Measurements from ENCODE around the gene ZC3H18. TPM values are rescaled to one million over a fixed set of nuclear protein-coding genes. Genes with fewer than 3 reads are reported as not detected.

The ZC3H18 gene
- total RNA-seq, 5 donors from 2014 or later (not counting 1 experiment from before 2014, with no cell fraction given) = 87.0 to 111 (median 91.5) TPM

DNA sequence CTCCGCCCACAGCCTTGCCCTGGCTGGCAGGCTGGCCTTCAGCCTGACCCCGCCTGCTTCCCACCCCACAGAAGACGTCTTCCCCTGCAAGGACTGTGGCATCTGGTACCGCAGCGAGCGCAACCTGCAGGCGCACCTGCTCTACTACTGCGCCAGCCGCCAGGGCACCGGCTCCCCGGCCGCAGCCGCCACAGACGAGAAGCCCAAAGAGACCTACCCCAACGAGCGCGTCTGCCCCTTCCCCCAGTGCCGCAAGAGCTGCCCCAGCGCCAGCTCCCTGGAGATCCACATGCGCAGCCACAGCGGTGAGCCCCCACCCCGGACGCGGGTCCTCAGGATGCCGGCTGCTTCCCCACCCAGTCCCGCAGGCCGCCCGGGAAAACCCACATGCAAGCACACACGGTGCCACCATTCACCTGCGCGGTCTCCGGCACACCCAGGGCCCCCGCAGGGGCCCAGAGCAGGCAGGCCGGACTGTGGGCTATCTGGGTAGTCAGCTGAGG, 38.2 kb upstream of the ZC3H18 start:
- CTCF ChIA-PET = no interaction called here
- Histone ChIP-seq H3K4me1 (ENCODE audit: control insufficient read depth in 1 of 2, extremely low read depth in 1 of 2, insufficient read depth in 2 of 2, low read length in 2 of 2) (peaks cover 0 to 20% of the 10 kb centered on the region in 2 experiments), H3K36me3 (ENCODE audit: control insufficient read depth in 2 of 2, extremely low read depth in 1 of 2, insufficient read depth in 1 of 2, low read length in 1 of 2) (peaks cover 2 to 3% of the 10 kb centered on the region in 2 donors), H3K27ac (ENCODE audit: low read length) (no peak overlapping the region), H3K27me3 (replicated peaks in 1 of 2; ENCODE audit: control insufficient read depth in 2 of 2, extremely low read depth in 1 of 2, insufficient read depth in 2 of 2, low read length in 1 of 2) (no peaks in the 10 kb centered on the region), H3K4me3 (ENCODE audit: control insufficient read depth in 1 of 2, extremely low read depth in 1 of 2, low read length in 1 of 2) (no peak overlapping the region), H3K9me3 (no peaks in the 10 kb centered on the region)
- POLR2A ChIA-PET = no interaction called here
- ATAC-seq (replicated peaks in 1 of 4) = no peak
- WGBS (ENCODE audit: insufficient coverage) = 96% methylated on average over 25 of the region's 34 CpGs
- peaks cover 6 to 17% (median 10%) of the 10 kb centered on the region in 3 donors for H3K4me1 Mint-ChIP-seq
- H3K27me3 Mint-ChIP-seq = no peaks in the 10 kb centered on the region
- no peak overlapping the region for H3K27ac Mint-ChIP-seq
- H3K36me3 Mint-ChIP-seq = peaks cover 5% of the 10 kb centered on the region
- DNase-seq = no peak
- H3K4me3 Mint-ChIP-seq = peak overlapping the region in 1 of 3 donors; percentile 36
- no peaks in the 10 kb centered on the region for H3K9me3 Mint-ChIP-seq

DNA sequence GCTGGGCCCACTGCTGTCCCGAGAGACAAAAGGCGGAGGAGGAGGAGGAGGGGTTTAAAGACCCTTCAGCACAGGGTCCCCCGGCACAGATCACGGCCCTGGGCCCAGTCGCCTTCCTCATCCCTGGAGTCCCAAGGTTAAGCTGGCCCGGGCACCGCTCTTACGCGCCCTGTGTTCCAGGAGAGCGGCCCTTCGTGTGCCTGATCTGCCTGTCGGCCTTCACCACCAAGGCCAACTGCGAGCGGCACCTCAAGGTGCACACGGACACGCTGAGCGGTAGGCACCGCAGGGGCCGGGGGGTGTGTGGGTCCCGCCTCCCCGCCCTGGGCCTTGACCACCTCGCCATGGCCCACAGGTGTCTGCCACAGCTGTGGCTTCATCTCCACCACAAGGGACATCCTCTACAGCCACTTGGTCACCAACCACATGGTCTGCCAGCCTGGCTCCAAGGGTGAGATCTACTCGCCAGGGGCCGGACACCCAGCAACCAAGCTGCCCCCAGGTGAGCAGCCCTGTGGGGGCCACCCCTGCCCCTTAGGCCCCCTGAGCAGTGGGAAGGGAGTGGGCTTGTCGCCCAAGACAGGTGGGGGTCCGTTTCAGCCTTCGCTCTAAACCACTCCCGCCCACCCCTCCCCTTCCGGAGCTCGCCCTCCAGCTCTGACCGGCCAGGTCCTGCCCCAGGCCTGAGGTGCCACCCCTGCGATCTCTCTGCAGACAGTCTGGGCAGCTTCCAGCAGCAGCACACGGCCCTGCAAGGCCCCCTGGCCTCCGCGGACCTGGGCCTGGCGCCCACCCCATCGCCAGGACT, 37.6 kb upstream of the ZC3H18 start:
- H3K27ac Mint-ChIP-seq = no peak overlapping the region
- ChIA-PET POLR2A (no interaction called here), CTCF (interaction anchor here in 1 of 2 donors (0.6 kb wide), 1 partner anchor 37 kb away, joined by 4 read pairs; the partner anchor contains the start of gene ZC3H18)
- 89% methylated on average over 31 of the region's 37 CpGs for WGBS (ENCODE audit: insufficient coverage)
- no peak overlapping the region for H3K4me3 Mint-ChIP-seq
- DNase-seq (no peak), ATAC-seq (replicated peaks in 1 of 4) (no peak)
- Histone ChIP-seq H3K4me1 (ENCODE audit: control insufficient read depth in 1 of 2, extremely low read depth in 1 of 2, insufficient read depth in 2 of 2, low read length in 2 of 2) (peaks cover 0 to 15% of the 10 kb centered on the region in 2 experiments), H3K4me3 (ENCODE audit: control insufficient read depth in 1 of 2, extremely low read depth in 1 of 2, low read length in 1 of 2) (no peak overlapping the region), H3K36me3 (ENCODE audit: control insufficient read depth in 2 of 2, extremely low read depth in 1 of 2, insufficient read depth in 1 of 2, low read length in 1 of 2) (peaks cover 2 to 6% of the 10 kb centered on the region in 2 donors), H3K27me3 (replicated peaks in 1 of 2; ENCODE audit: control insufficient read depth in 2 of 2, extremely low read depth in 1 of 2, insufficient read depth in 2 of 2, low read length in 1 of 2) (no peaks in the 10 kb centered on the region), H3K9me3 (no peaks in the 10 kb centered on the region), H3K27ac (ENCODE audit: low read length) (no peak overlapping the region)
- H3K36me3 Mint-ChIP-seq = peaks cover 5% of the 10 kb centered on the region
- peaks cover 6 to 17% (median 10%) of the 10 kb centered on the region in 3 donors for H3K4me1 Mint-ChIP-seq
- no peaks in the 10 kb centered on the region for H3K9me3 Mint-ChIP-seq
- no peaks in the 10 kb centered on the region for H3K27me3 Mint-ChIP-seq

DNA sequence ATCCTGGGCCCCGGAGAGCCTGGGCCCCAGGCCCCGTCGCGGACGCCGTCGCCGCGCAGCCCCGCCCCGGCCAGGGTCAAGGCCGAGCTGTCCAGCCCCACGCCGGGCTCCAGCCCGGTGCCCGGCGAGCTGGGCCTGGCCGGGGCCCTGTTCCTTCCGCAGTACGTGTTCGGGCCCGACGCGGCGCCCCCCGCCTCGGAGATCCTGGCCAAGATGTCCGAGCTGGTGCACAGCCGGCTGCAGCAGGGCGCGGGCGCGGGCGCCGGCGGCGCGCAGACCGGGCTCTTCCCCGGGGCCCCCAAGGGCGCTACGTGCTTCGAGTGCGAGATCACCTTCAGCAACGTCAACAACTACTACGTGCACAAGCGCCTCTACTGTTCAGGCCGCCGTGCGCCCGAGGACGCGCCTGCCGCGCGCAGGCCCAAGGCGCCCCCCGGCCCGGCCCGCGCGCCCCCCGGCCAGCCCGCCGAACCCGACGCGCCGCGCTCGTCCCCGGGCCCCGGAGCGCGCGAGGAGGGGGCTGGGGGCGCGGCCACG, 36.8 kb upstream of the ZC3H18 start:
- H3K4me1 Mint-ChIP-seq = peaks cover 6 to 17% (median 10%) of the 10 kb centered on the region in 3 donors
- peaks cover 5% of the 10 kb centered on the region for H3K36me3 Mint-ChIP-seq
- H3K9me3 Mint-ChIP-seq = no peaks in the 10 kb centered on the region
- H3K27ac ChIP-seq (ENCODE audit: low read length) = no peak overlapping the region
- DNase-seq (no peak), ATAC-seq (replicated peaks in 1 of 4) (no peak)
- peaks cover 0 to 20% of the 10 kb centered on the region in 2 experiments for H3K4me1 ChIP-seq (ENCODE audit: control insufficient read depth in 1 of 2, extremely low read depth in 1 of 2, insufficient read depth in 2 of 2, low read length in 2 of 2)
- H3K27me3 Mint-ChIP-seq = no peaks in the 10 kb centered on the region
- no peaks in the 10 kb centered on the region for H3K9me3 ChIP-seq
- no peak overlapping the region for H3K27ac Mint-ChIP-seq
- H3K4me3 Mint-ChIP-seq = no peak overlapping the region
- H3K4me3 ChIP-seq (ENCODE audit: control insufficient read depth in 1 of 2, extremely low read depth in 1 of 2, low read length in 1 of 2) = no peak overlapping the region
- CTCF ChIA-PET = interaction anchor here in 1 of 2 donors (0.6 kb wide), 1 partner anchor 36 kb away, joined by 4 read pairs; the partner anchor contains the start of gene ZC3H18
- 92% methylated on average over 74 of the region's 79 CpGs for whole genome bisulfite sequencing (ENCODE audit: insufficient coverage)
- peaks cover 0 to 4% of the 10 kb centered on the region in 2 experiments for H3K27me3 ChIP-seq (replicated peaks in 1 of 2; ENCODE audit: control insufficient read depth in 2 of 2, extremely low read depth in 1 of 2, insufficient read depth in 2 of 2, low read length in 1 of 2)
- POLR2A ChIA-PET = no interaction called here
- H3K36me3 ChIP-seq (ENCODE audit: control insufficient read depth in 2 of 2, extremely low read depth in 1 of 2, insufficient read depth in 1 of 2, low read length in 1 of 2) = peaks cover 2 to 6% of the 10 kb centered on the region in 2 donors

DNA sequence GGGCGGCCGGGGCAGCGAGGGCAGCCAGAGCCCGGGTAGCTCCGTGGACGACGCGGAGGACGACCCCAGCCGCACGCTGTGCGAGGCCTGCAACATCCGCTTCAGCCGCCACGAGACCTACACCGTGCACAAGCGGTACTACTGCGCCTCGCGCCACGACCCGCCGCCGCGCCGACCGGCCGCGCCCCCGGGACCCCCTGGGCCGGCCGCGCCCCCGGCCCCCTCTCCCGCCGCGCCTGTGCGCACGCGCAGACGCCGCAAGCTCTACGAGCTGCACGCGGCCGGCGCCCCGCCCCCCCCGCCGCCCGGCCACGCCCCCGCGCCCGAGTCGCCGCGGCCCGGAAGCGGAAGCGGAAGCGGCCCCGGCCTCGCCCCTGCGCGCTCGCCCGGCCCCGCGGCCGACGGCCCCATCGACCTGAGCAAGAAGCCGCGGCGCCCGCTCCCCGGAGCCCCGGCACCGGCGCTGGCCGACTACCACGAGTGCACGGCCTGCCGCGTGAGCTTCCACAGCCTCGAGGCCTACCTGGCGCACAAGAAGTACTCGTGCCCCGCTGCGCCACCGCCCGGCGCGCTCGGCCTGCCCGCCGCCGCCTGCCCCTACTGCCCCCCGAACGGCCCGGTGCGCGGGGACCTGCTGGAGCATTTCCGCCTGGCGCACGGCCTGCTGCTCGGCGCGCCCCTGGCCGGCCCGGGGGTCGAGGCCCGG, 36.1 kb upstream of the ZC3H18 start:
- H3K4me3 Mint-ChIP-seq = peak overlapping the region in 2 of 3 donors; percentile 52 to 73

DNA sequence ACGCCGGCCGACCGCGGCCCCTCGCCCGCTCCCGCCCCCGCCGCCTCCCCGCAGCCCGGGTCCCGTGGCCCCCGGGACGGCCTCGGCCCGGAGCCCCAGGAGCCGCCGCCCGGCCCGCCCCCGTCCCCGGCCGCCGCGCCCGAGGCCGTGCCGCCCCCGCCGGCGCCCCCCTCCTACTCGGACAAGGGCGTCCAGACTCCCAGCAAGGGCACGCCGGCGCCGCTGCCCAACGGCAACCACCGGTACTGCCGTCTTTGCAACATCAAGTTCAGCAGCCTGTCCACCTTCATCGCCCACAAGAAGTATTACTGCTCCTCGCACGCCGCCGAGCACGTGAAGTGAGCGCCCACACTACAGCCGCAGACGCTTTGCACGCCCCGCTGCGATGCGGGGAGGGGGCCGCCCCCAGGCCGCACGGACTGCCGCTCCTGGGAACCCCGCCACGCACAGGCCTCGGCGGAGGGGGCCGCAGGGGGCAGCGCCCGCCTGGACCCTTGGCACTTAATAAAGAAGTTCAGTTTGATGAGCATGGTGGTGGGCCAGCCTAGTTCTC, 35.5 kb upstream of the ZC3H18 start:
- CTCF ChIA-PET = no interaction called here
- Histone ChIP-seq H3K27ac (ENCODE audit: low read length) (no peak overlapping the region), H3K4me3 (ENCODE audit: control insufficient read depth in 1 of 2, extremely low read depth in 1 of 2, low read length in 1 of 2) (peak overlapping the region; percentile 26 to 28), H3K27me3 (replicated peaks in 1 of 2; ENCODE audit: control insufficient read depth in 2 of 2, extremely low read depth in 1 of 2, insufficient read depth in 2 of 2, low read length in 1 of 2) (peaks cover 0 to 17% of the 10 kb centered on the region in 2 experiments), H3K4me1 (ENCODE audit: control insufficient read depth in 1 of 2, extremely low read depth in 1 of 2, insufficient read depth in 2 of 2, low read length in 2 of 2) (peaks cover 0 to 27% of the 10 kb centered on the region in 2 experiments), H3K9me3 (no peaks in the 10 kb centered on the region), H3K36me3 (ENCODE audit: control insufficient read depth in 2 of 2, extremely low read depth in 1 of 2, insufficient read depth in 1 of 2, low read length in 1 of 2) (peaks cover 0 to 6% of the 10 kb centered on the region in 2 donors)
- DNase-seq (peak in 8 of 35 experiments; percentile 12 to 47 (median 24)), ATAC-seq (replicated peaks in 1 of 4) (peak; percentile 13 to 33 (median 16))
- no peaks in the 10 kb centered on the region for H3K36me3 Mint-ChIP-seq
- POLR2A ChIA-PET = no interaction called here
- H3K27me3 Mint-ChIP-seq = peaks cover 0 to 3% of the 10 kb centered on the region in 2 donors
- H3K4me3 Mint-ChIP-seq = peak overlapping the region; percentile 68 to 78 (median 73)
- no peaks in the 10 kb centered on the region for H3K9me3 Mint-ChIP-seq
- peak overlapping the region; percentile 23 to 48 for H3K27ac Mint-ChIP-seq
- 27% methylated on average over 48 of the region's 65 CpGs for WGBS (ENCODE audit: insufficient coverage)
- H3K4me1 Mint-ChIP-seq = peaks cover 6 to 17% (median 10%) of the 10 kb centered on the region in 3 donors

More for the DNA sequence above, 36.1 kb upstream of the ZC3H18 start:
- H3K27me3 Mint-ChIP-seq = no peaks in the 10 kb centered on the region
- peaks cover 0 to 10% of the 10 kb centered on the region in 2 experiments for H3K27me3 ChIP-seq (replicated peaks in 1 of 2; ENCODE audit: control insufficient read depth in 2 of 2, extremely low read depth in 1 of 2, insufficient read depth in 2 of 2, low read length in 1 of 2)
- H3K9me3 Mint-ChIP-seq = no peaks in the 10 kb centered on the region
- peak overlapping the region in 1 of 2 donors; percentile 26 for H3K4me3 ChIP-seq (ENCODE audit: control insufficient read depth in 1 of 2, extremely low read depth in 1 of 2, low read length in 1 of 2)
- peaks cover 0 to 21% of the 10 kb centered on the region in 2 experiments for H3K4me1 ChIP-seq (ENCODE audit: control insufficient read depth in 1 of 2, extremely low read depth in 1 of 2, insufficient read depth in 2 of 2, low read length in 2 of 2)
- H3K4me1 Mint-ChIP-seq = peaks cover 6 to 17% (median 10%) of the 10 kb centered on the region in 3 donors
- H3K27ac ChIP-seq (ENCODE audit: low read length) = no peak overlapping the region
- whole genome bisulfite sequencing (ENCODE audit: insufficient coverage) = 12% methylated on average over 96 of the region's 114 CpGs
- H3K36me3 ChIP-seq (ENCODE audit: control insufficient read depth in 2 of 2, extremely low read depth in 1 of 2, insufficient read depth in 1 of 2, low read length in 1 of 2) = peaks cover 2 to 6% of the 10 kb centered on the region in 2 donors
- H3K36me3 Mint-ChIP-seq = peaks cover 3% of the 10 kb centered on the region
- ATAC-seq (replicated peaks in 1 of 4) (peak; percentile 84 to 87 (median 84)), DNase-seq (peak; percentile 51 to 87 (median 70))
- no peak overlapping the region for H3K27ac Mint-ChIP-seq
- ChIA-PET CTCF (no interaction called here), POLR2A (no interaction called here)
- H3K9me3 ChIP-seq = no peaks in the 10 kb centered on the region

Data from T-cell (primary cell).